GM06990 (cell line): ENCODE data around the gene SULF2.

Experiments
- DNase-seq: peaks from one replicate; pipeline ENCODE4 v3.0.0-alpha.2; 2011; ENCODE audit not compliant: insufficient read length; ENCODE audit errors: extremely low read depth
- H3K27me3 ChIP-seq: replicated peaks from 2 replicates; pipeline ENCODE4 v1.6.0; 2011; ENCODE audit warnings: low read length; ENCODE audit not compliant: control insufficient read depth, insufficient read depth
- H3K36me3 ChIP-seq: 2 replicates; pipeline ENCODE4 v1.5.1; 2011; ENCODE audit warnings: low read length; ENCODE audit not compliant: control insufficient read depth, insufficient read depth
- H3K4me3 ChIP-seq: replicated peaks from 2 replicates; pipeline ENCODE4 v1.5.1; 2011; ENCODE audit warnings: low read depth, mild to moderate bottlenecking, control low read depth, low read length
- CTCF ChIP-seq: IDR thresholded peaks from 2 replicates; pipeline ENCODE4 v1.5.1; 2011; ENCODE audit warnings: low read length, control low read depth, mild to moderate bottlenecking, inconsistent platforms; ENCODE audit not compliant: insufficient read depth, poor library complexity, severe bottlenecking

SULF2 gene

GRCh38 chr20:47735412-47736400, 49.6 kb downstream of the SULF2 start:
- no peaks in the 10 kb centered on the region for H3K36me3 ChIP-seq
- TF ChIP-seq CTCF = no peak
- H3K4me3 ChIP-seq = no peak overlapping the region
- no peaks in the 10 kb centered on the region for H3K27me3 ChIP-seq
- no peak for DNase-seq

- Histone ChIP-seq H3K4me3 (no peak overlapping the region), H3K27me3 (no peaks in the 10 kb centered on the region), H3K36me3 (no peaks in the 10 kb centered on the region)
- no peak for DNase-seq
- no peak for TF ChIP-seq CTCF
These were observed 50.4 kb downstream of the SULF2 start for GRCh38 chr20:47734870-47735269.

GRCh38 chr20:47733892-47734291, 51.4 kb downstream of the SULF2 start:
- no peaks in the 10 kb centered on the region for H3K27me3 ChIP-seq
- no peak for TF ChIP-seq CTCF
- H3K36me3 ChIP-seq = no peaks in the 10 kb centered on the region
- H3K4me3 ChIP-seq = no peak overlapping the region
- no peak for DNase-seq

GRCh38 chr20:47730744-47731143, 54.5 kb downstream of the SULF2 start:
- TF ChIP-seq CTCF = no peak
- no peak overlapping the region for H3K4me3 ChIP-seq
- H3K27me3 ChIP-seq = no peaks in the 10 kb centered on the region
- DNase-seq = no peak
- no peaks in the 10 kb centered on the region for H3K36me3 ChIP-seq

GRCh38 chr20:47729472-47729871, 55.8 kb downstream of the SULF2 start:
- Histone ChIP-seq H3K36me3 (no peaks in the 10 kb centered on the region), H3K27me3 (no peaks in the 10 kb centered on the region), H3K4me3 (no peak overlapping the region)
- DNase-seq = no peak
- TF ChIP-seq CTCF = no peak
